Measurements from ENCODE around the gene PRSS50.

PRSS50 gene

GRCh38 chr3:46692566-46692990 is 25.1 kb downstream of the PRSS50 start:
- Histone ChIP-seq H3K9me3 (ENCODE audit: control insufficient read depth, insufficient read depth, low read length) (no peaks in the 10 kb centered on the region), H3K4me3 (ENCODE audit: low read length) (0 out of 2 replicates have a peak overlapping the region, but pooled peaks have one; percentile 63), H4K20me1 (ENCODE audit: control insufficient read depth, insufficient read depth, low read depth, low read length) (no peaks in the 10 kb centered on the region), H3K9me2 (replicated peaks; ENCODE audit: control insufficient read depth, low read length) (no peaks in the 10 kb centered on the region), H3K27ac (ENCODE audit: low read depth, low read length) (no peak overlapping the region), H3K4me2 (ENCODE audit: low read length) (peak overlapping the region; percentile 69), H3K4me1 (ENCODE audit: control insufficient read depth, low read length) (peaks cover 29% of the 10 kb centered on the region), H3K36me3 (ENCODE audit: control insufficient read depth, low read length) (no peaks in the 10 kb centered on the region), H3K27me3 (ENCODE audit: control insufficient read depth, low read length) (peaks cover 22% of the 10 kb centered on the region), H3K79me2 (ENCODE audit: control insufficient read depth, low read length) (no peaks in the 10 kb centered on the region), H3F3A (ENCODE audit: control insufficient read depth, insufficient read depth) (no peaks in the 10 kb centered on the region)
- TF ChIP-seq EZH2phosphoT487 (IDR thresholded peaks at IDR 0.05; ENCODE audit: borderline replicate concordance, low read length) (no peak), CTCF (IDR thresholded peaks at IDR 0.05; ENCODE audit: low read depth, low read length, poor library complexity, severe bottlenecking) (no peak)

GRCh38 chr3:46690798-46691197 is 26.9 kb downstream of the PRSS50 start:
- H3K4me1 ChIP-seq (ENCODE audit: control insufficient read depth, low read length), result peaks cover 25% of the 10 kb centered on the region
- peaks cover 22% of the 10 kb centered on the region for H3K27me3 ChIP-seq (ENCODE audit: control insufficient read depth, low read length)
- H3K27ac ChIP-seq (ENCODE audit: low read depth, low read length), result no peak overlapping the region
- H3K9me3 ChIP-seq (ENCODE audit: control insufficient read depth, insufficient read depth, low read length), result no peaks in the 10 kb centered on the region
- TF ChIP-seq EZH2phosphoT487 (IDR thresholded peaks at IDR 0.05; ENCODE audit: borderline replicate concordance, low read length), result no peak
- TF ChIP-seq CTCF (IDR thresholded peaks at IDR 0.05; ENCODE audit: low read depth, low read length, poor library complexity, severe bottlenecking), result no peak
- H3K79me2 ChIP-seq (ENCODE audit: control insufficient read depth, low read length), result no peaks in the 10 kb centered on the region
- H3K4me2 ChIP-seq (ENCODE audit: low read length), result no peak overlapping the region
- no peaks in the 10 kb centered on the region for H3F3A ChIP-seq (ENCODE audit: control insufficient read depth, insufficient read depth)
- H3K36me3 ChIP-seq (ENCODE audit: control insufficient read depth, low read length), result no peaks in the 10 kb centered on the region
- H3K9me2 ChIP-seq (replicated peaks; ENCODE audit: control insufficient read depth, low read length), result no peaks in the 10 kb centered on the region
- no peaks in the 10 kb centered on the region for H4K20me1 ChIP-seq (ENCODE audit: control insufficient read depth, insufficient read depth, low read depth, low read length)
- H3K4me3 ChIP-seq (ENCODE audit: low read length), result no peak overlapping the region

GRCh38 chr3:46685446-46685845 is 32.2 kb downstream of the PRSS50 start:
- Histone ChIP-seq H3K27me3 (ENCODE audit: control insufficient read depth, low read length) (no peaks in the 10 kb centered on the region), H3K9me2 (replicated peaks; ENCODE audit: control insufficient read depth, low read length) (no peaks in the 10 kb centered on the region), H3K4me3 (ENCODE audit: low read length) (no peak overlapping the region), H3K27ac (ENCODE audit: low read depth, low read length) (no peak overlapping the region), H3K9me3 (ENCODE audit: control insufficient read depth, insufficient read depth, low read length) (no peaks in the 10 kb centered on the region), H3K79me2 (ENCODE audit: control insufficient read depth, low read length) (no peaks in the 10 kb centered on the region), H3K4me2 (ENCODE audit: low read length) (no peak overlapping the region), H3F3A (ENCODE audit: control insufficient read depth, insufficient read depth) (no peaks in the 10 kb centered on the region), H3K4me1 (ENCODE audit: control insufficient read depth, low read length) (no peaks in the 10 kb centered on the region), H4K20me1 (ENCODE audit: control insufficient read depth, insufficient read depth, low read depth, low read length) (no peaks in the 10 kb centered on the region), H3K36me3 (ENCODE audit: control insufficient read depth, low read length) (no peaks in the 10 kb centered on the region)
- no peak for TF ChIP-seq CTCF (IDR thresholded peaks at IDR 0.05; ENCODE audit: low read depth, low read length, poor library complexity, severe bottlenecking)
- TF ChIP-seq EZH2phosphoT487 (IDR thresholded peaks at IDR 0.05; ENCODE audit: borderline replicate concordance, low read length), result no peak
